IPS DF 4.7 (cell line): ENCODE data around the gene IRF2.

Experiments used
- DNase-seq: peaks from one replicate; pipeline ENCODE4 v3.0.0-alpha.2; 2013; ENCODE audit warnings: low spot score; ENCODE audit errors: extremely low read depth

Gene IRF2

DNA sequence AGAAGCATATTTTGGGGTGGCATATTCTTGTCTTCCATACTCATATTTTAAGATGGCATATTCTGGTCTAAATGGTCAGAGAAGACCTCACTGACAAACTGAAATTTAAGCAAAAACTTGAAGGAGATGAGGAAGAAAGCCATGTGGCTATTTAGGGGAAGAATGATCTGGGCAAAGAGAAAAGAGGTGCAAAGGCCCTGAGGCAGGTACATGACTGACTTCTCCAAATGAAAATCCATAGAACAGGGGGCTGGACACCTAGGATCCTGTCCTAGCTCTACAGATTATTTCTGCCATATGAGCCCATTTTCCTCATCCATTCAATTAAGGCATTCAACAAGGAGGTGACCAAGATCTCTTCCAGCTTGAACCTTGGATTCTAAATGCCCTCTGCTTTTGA lies 105.6 kb downstream of the IRF2 start:
- DNase-seq: no peak

DNA sequence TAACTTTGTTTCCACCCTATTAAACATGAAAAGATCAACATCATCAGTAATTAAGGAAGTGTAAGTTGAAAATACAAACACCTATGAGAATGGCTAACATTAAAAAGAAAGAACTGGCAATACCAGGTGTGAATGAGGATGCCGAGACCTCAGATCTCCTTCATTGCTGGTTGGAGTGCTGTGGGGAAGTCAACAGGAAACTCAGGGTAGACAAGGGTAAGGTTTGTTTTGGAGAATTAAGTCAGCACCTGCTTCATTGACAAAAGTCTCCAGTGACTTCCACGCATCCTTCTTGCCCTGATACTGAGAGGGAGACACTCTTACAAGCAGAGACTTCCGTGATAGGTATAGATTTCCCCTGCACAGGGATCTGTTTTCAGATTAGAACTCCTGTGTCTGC lies 106.1 kb downstream of the IRF2 start:
- no peak for DNase-seq

DNA sequence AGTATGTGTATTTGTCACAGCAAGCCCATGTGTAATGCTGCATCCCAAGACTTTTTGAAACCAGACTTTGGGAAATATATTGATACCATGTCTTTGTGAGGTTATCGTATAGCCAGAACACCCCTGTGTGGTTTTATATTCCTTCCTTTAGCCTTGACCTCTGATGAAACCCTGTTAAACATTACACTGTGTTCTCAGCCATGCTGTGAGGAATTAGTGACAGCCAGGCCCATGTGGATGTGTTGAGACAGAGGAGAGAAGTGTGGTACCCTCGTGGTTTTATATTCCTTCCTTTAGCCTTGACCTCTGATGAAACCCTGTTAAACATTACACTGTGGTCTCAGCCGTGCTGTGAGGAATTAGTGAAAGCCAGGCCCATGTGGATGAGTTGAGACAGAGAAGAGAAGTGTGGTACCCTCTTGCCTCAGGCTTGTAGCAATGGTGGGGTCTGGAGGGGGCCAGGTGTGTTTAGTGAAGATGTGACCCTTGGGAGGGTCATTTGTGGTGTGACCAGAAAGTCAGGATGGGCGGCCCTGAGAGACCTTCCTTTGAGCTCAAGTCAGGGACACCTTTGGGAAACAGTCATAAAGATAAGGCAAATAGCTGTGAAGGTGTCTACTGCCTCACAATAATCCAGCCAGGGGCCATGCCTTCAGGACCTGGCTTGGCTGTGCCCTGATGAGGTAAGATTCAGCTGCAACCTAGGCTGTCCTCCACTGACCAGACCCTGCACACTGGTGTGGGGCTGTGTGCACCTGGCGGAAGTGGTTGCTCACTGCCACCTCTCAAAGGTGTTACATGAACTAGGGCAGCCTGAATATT lies 110.0 kb downstream of the IRF2 start:
- DNase-seq: no peak

DNA sequence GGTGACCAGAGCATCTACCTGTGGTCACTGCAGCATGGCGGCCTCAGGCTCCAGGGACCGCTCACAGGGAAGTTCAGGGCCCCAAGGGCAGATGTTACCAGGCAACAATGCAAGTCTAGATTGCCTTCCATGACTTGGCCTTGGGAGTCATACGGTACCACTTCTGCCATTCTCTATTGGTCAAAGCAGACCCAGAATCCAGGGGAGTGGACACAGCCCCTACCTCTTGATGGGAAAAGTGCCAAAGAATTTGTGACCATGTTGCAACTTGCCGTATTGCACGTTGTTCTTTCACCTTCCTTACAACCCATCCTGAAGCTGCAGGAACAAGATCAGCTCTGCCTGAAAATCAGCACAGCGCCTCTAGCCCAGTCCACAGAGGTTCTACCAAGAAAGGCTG lies 111.1 kb downstream of the IRF2 start:
- DNase-seq: no peak

DNA sequence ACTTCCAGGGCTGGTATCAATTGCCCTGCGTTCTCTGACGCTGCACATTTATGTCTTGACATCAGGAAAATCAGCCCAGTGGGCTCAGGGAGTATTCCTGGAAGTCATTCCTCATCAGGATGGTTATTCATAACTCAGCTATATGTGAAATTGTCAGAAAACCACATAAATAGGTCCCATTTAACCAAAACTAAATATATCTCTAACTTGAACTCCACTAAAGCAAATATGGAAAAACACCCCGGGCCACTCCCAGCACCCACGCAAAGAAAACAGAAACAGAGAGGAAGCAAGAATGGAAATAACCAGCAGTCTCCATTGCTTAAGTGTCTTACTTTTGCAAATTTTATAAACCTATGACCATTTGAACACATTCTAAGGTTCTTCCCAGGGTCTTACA lies 112.0 kb downstream of the IRF2 start:
- DNase-seq: no peak

DNA sequence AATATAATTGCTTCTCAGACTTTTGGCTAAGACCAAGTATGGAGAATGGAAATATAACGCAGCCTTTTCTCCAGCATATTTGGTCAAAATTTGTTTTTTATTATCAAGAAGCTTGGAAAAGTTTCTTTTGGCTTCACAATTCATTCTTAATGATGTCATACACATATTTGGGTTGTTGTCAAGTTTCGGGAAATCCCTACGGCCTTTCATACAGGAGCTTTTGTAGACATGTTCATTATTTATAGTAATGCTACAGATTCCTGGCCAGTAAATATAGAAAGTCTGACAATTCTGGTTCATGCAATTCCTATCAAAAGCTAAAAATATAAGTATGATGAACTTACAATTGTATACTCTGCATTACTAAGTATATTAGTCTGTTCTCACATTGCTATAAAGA lies 112.9 kb downstream of the IRF2 start:
- no peak for DNase-seq

DNA sequence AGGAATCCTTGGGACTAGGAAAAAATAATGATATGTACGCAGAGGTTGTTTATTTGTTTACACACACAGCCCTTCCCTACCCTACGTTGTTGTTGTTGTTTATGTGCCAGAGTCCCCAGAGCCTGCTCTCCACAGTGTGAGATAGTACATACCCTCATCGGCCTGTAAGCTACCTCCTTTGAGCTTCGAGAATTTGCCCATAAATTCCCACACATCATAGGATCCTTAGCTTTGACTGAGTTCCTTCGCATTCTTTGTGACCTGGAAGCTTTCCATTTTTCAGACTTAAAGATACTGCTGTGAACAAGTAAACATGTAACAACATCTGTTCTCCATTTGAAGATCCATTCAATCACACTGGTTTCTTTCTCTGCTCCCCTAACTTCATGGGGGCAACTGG lies 114.5 kb downstream of the IRF2 start:
- no peak for DNase-seq

DNA sequence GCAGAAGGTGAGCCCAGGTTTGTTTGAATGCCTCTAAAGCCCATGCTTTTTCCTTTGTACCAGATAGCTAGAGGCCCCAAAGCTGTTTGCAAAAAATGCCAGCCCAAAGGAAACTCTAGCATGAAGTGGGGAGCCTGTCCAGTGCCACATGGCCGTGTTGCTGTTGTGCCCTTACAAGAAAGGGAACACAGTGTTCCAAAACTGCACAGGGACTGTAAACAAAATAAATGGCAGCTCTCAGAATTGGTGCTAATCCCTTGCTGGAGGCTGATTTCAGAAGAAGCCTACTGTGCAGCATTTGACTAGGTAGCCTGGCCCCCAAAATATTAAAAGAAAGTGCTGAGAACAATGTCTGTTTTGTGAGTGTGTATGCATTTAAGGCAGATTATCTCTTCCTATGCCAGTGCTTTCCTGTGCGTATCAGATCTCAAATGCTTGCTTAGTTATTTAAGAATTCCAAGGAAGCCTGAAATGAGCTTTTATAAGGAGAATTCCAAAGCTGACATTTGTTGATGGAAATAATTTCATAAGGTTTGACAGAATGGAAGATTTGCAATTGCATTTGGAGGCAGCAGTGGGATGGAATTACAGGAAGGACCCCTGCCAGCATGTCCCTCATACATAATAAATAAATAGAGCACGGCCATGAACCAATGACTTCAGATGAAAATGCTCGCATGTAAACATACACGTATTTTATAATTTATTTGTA lies 115.7 kb downstream of the IRF2 start:
- DNase-seq: no peak

DNA sequence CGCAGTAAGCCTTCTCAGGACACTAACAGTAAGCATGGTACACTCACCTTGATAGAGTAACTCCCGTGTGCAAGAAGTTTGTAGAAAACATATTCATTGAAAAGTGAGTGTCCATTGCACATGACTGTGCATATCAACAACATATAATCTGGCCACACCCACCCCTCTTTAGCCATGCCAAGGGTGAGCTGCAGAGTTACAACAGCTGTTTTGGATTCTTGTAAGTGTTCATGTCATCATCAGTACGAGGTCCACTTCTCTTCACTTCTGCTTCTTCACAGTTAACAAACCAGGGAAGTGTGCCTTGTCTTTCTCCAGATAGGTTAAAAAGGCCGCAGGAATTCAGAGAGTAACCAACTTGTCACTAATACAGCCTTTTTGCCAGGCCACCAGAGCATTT lies 116.6 kb downstream of the IRF2 start:
- no peak for DNase-seq

DNA sequence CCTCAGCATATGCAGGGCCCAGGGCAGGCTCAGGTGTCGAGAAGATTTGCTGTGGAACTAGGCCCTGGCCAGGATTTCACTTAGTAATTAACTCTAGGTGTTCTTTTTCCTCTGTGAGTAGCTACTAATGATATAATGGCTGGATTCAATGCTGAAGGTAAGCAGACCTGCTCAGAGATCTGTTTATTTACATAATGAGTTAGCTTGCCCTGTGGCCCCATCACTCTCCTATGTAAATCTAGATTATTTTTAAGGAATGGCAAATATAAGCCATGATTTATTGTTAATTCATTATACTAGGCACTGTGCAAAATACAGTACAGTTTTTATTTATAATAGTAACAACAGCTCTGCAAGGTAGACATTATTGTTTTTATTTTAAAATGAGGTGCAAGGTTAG lies 117.2 kb downstream of the IRF2 start:
- DNase-seq: no peak

DNA sequence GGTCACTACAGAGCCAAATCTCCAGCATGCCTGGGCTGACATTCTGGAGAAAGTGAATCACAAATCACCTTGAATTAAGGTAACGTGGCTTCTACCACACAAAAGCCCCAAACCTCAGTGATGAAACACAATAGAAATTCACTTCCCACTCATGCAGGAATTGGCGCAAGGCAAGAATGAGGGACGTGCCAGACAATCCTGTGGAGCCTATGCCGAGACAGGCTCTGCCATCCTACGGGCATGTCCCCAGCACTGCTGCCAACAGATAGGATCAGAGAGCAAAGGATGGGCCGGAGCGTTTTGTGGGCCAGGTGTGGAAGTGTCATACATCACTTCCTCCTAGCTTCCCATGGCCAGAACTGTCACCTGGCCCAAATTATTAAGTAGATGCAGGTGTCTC lies 118.0 kb downstream of the IRF2 start:
- no peak for DNase-seq

DNA sequence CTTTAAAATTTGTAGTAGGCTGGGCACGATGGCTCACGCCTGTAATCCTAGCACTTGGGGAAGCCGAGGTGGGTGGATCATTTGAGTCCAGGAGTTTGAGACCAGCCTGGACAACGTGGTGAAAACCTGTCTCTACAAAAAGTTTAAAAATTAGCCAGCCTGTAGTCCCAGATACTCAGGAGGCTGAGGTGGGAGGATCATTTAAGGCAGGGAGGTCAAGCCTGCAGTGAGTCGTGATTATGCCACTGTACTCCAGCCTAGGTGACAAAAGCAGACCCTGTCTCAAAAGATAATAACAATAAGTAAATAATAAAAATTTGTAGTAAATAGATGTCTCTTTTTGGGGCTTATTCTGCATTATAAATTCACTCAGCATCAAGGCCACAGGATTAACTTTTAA lies 118.5 kb downstream of the IRF2 start:
- no peak for DNase-seq

DNA sequence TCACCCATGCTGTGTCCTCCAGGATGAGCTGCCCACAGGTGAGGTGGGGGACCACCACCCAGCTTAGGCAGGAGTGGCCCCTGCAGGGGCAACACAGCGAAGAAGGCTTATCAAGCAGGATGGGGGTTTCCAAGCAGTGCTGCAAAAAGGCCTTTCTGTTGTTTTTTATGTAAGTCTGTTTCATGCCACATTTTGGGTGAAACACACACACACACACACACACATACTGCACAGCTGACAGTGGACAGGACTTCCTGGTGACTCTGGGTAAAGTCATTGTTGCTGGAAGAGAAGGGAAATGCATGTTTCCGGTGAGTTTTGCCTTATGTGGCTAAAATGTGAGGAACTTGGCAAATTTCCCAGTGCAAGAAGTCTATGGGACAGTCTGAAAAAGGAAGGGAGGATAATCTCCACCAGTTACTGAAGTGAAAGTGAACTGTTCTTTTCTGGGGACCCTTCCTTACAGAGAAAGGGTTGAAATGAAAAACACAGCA lies 119.2 kb downstream of the IRF2 start:
- no peak for DNase-seq

DNA sequence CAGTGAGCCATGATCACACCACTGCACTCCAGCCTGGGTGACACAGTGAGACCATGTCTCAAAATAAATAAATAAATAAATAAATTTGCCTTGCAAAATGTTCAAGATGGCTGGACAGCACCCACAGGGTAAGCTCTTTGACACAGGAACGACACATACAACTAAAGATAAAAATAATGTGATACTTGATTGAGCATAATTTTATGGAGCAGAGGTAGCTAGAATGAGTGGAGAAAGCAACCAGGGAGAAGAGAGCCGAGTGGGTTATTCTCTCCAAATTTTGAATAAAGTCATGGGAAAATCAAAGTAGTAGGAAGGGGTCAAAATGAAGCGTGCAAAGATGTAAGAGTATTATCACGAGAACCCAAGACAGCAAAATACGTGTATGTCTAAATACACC lies 121.5 kb downstream of the IRF2 start:
- no peak for DNase-seq

DNA sequence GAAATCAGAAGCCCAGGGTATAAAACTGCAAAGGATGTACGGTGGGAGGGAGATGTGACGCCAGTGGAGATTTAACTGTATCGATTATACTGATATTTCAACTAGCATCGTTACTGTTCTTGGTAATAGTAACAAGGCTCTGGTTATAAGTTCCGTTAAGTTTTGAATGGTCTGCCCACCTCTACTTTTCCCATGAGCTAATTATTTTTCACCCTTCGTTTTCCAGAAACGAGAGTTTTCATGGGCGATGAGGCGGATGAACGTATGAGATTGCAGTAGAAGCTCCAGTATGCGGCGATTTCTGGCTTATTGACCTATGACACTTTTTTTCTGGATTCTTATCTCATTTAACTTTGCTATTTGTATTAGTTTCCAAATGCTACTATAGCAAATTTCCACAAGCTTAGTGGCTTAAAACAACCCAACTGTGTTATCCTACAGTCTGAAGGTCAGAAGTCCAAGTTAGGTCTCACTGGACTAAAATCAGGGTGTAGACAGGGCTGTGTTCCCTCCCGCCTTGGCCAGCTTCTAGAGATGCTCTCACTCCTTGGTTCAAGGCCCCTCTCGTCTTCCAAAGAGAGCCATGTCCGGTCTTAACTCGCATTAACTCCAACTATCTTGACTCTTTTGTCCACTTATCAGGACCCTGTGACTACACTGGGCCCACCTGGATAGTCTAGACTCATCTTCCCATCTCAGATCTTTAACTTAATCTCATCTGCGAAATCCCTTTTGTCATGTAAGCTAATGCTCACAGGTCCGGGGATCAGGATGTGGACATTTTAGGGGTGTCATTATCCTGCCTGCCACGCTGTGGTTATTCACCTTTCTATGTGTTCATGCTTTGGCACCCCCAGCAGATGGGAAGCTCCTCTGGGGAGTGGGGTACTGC lies 122.5 kb downstream of the IRF2 start:
- DNase-seq: no peak

DNA sequence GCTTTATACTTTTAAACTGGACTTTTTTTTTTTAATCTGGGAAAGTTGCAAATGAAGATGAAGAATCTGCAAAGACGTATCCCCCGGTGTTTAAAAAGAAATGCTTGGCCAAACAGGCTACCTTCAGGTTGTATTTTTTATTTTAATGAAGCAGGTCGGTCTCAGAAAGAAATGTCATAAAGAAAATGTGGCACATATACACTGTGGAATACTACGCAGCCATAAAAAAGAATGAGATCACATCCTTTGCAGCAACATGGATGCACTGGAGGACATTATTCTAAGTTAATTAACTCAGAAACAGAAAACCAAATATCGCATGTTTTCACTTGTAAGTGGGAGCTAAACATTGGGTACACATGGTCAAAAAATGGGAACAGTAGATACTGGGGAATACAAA lies 123.4 kb downstream of the IRF2 start:
- no peak for DNase-seq

DNA sequence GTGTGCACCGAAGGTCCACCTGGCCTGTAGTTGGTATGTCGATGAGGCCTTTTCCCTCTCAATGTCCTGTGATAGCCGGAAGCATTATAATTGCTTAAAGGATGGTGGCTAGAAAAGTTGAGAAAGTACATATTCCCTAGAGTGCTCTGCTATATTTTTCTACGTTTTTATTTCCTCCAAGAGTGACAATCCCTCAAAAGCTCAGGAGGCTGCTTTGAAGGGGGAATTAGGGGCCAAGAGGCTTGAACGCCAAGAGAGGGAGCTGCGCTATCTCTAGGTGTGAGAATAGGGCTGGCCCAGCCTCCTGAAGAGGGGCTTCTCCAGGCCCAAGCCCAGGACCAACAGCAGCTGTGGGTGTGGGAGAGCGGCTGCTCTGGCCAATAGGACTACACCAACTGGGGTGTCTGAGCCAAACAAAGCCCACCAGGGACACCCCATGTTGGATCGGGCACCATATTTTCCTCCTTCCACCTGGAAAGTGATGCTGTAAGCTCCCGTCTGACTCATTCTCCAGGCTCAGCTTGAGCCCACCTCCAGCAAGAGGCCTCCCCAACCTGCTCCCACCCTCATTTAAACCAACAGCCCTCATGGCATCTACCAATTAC lies 124.0 kb downstream of the IRF2 start:
- no peak for DNase-seq

DNA sequence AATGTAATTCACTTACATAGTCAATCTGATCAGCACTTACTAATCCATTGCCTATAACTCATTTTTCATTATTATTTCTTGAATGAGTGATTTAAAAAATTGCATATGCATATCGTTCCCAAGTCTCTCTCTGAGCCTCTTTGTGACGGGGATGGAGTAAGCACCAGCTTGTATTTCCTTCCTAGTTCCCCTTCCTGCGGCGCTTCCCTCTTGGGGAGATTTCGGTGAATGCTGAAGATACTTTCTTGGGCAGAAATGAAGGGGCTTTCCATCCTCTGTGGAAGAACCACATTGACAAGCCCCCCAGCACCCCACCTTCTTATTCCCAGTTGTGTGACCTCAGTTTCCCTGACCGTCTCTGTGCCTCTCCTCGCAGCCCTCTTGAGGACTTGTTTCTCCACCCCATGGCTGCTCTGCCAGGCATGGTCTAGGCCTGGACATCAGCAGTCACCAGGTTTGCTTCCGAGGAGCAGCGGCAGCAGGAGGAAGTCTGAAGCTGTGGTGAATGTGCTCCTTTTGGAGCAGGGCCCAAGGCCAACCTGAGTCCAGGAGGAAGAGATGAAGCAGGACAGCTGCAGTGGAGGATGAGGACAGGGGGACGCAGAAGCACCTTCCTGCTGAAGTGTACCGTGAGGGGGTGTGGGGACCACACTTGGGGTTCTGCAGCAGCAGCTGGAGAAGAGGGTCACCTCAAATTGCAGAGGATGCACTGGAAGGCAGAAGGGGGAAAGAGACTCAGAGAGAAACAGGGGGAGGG lies 124.9 kb downstream of the IRF2 start:
- DNase-seq: no peak

DNA sequence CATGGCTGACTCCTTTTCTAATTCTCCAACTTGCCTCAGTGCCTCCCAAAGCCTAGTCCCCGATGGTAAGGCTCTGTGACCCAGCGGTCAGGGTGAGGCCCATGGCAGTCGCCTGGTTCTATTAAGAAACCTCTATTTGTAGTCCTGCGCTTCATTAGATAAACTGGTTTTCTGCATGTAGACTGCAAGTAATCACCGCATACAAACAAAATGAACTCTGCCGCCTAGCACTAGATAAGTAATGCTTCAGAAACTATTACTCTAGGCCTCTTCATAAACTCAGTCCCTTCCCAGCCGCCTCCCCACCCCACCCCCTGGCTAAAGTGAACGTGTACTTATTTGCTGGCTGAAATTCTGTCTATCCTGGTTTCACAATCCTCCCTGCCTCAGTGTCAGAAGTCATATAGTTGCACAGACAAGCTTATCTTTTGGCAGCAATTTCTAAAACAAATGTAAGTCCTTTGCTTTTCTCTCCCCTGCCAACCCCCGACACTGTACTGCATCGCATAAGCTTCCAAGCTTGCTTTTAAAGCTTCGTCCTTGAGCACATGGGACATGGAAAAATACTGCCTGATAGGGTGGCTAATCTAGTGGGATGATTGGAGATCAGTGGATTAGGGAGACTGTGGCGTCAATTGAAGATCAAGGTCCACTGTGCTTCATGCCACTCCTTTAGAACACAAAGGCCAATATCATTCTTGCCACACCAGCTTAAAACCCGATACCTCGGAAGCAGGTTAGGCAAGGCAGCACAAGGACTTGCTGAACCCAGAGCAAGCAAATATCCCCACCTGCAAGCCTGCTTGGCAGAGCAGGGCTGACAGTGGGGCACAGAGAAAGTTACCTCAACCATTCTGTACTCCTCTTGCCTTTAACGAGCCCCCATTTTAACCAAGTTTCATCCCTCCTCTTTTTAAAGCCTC lies 125.8 kb downstream of the IRF2 start:
- DNase-seq: no peak
